ENCODE results near the gene SPEF1. TPM values are rescaled to one million over a fixed set of nuclear protein-coding genes. Genes with fewer than 3 reads are reported as not detected.

The SPEF1 gene
- total RNA-seq, 1 experiment from 2014 or later: not detected

GRCh38 chr20:3751305-3751674 lies 30.0 kb downstream of the SPEF1 start:
- intact Hi-C loops (cut with micrococcal nuclease; ENCODE audit: unreplicated experiment): no loop called here
- DNase-seq: no peak
- no peaks in the 10 kb centered on the region for H3K27me3 Mint-ChIP-seq (ENCODE audit: insufficient read depth, unreplicated experiment)
- no peak overlapping the region for H3K4me3 ChIP-seq (ENCODE audit: low read depth, low read length)
- no peaks in the 10 kb centered on the region for H3K4me1 ChIP-seq
- no peak overlapping the region for H3K27ac Mint-ChIP-seq (ENCODE audit: unreplicated experiment)
- no peak overlapping the region for H3K4me3 Mint-ChIP-seq (ENCODE audit: unreplicated experiment)
- no peaks in the 10 kb centered on the region for H3K9me3 Mint-ChIP-seq (ENCODE audit: unreplicated experiment)
- peaks cover 19% of the 10 kb centered on the region for H3K36me3 Mint-ChIP-seq (ENCODE audit: insufficient read depth, unreplicated experiment)
- no peaks in the 10 kb centered on the region for H3K4me1 Mint-ChIP-seq (ENCODE audit: low read depth, unreplicated experiment)
- ChIA-PET CTCF (interaction anchor here (1.1 kb wide), 1 partner anchor 35 kb away, joined by 4 read pairs; no protein-coding TSS in a partner anchor), POLR2A (no interaction called here)
- H3K27me3 ChIP-seq (replicated peaks; ENCODE audit: control insufficient read depth, insufficient read depth, low read length): no peaks in the 10 kb centered on the region
- BruUV-seq (replicated peaks): no TSS peak
- no peaks in the 10 kb centered on the region for H3K9me3 ChIP-seq
- TF ChIP-seq CTCF (IDR thresholded peaks at IDR 0.05; ENCODE audit: insufficient read depth in 1 of 2, low read depth in 1 of 2, low read length in 1 of 2, severe bottlenecking in 1 of 2, unreplicated experiment in 1 of 2): peak in 1 of 2 experiments; percentile 21
- 0 out of 2 replicates have a peak, but pooled peaks cover 1% of the 10 kb centered on the region for H3K36me3 ChIP-seq (ENCODE audit: control insufficient read depth, insufficient read depth, low read length)

- H3K27me3 Mint-ChIP-seq (ENCODE audit: insufficient read depth, unreplicated experiment): no peaks in the 10 kb centered on the region
- peak; percentile 57 to 86 for TF ChIP-seq CTCF (IDR thresholded peaks at IDR 0.05; ENCODE audit: insufficient read depth in 1 of 2, low read depth in 1 of 2, low read length in 1 of 2, severe bottlenecking in 1 of 2, unreplicated experiment in 1 of 2)
- no peak overlapping the region for H3K27ac Mint-ChIP-seq (ENCODE audit: unreplicated experiment)
- intact Hi-C loops (cut with micrococcal nuclease; ENCODE audit: unreplicated experiment): loop anchor here (1.0 kb wide), 1 partner anchor 34 kb away; no protein-coding TSS in a partner anchor
- Histone ChIP-seq H3K27me3 (replicated peaks; ENCODE audit: control insufficient read depth, insufficient read depth, low read length) (no peaks in the 10 kb centered on the region), H3K9me3 (no peaks in the 10 kb centered on the region), H3K36me3 (ENCODE audit: control insufficient read depth, insufficient read depth, low read length) (no peaks in the 10 kb centered on the region), H3K4me1 (no peaks in the 10 kb centered on the region), H3K4me3 (ENCODE audit: low read depth, low read length) (peak overlapping the region; percentile 36)
- ChIA-PET CTCF (interaction anchor here (0.5 to 1.9 kb wide), 14 partner anchors 8 to 190 kb away, joined by 3 to 12 read pairs (median 4); partner anchors contain the start of genes ADISSP and AP5S1), POLR2A (interaction anchor here (0.9 kb wide), 1 partner anchor 18 kb away, joined by 5 read pairs; the partner anchor contains the start of gene ADISSP)
- peak overlapping the region; percentile 63 for H3K4me3 Mint-ChIP-seq (ENCODE audit: unreplicated experiment)
- peaks cover 19% of the 10 kb centered on the region for H3K36me3 Mint-ChIP-seq (ENCODE audit: insufficient read depth, unreplicated experiment)
- no TSS peak for BruUV-seq (replicated peaks)
- peak in 1 of 2 experiments; percentile 74 for DNase-seq
- H3K9me3 Mint-ChIP-seq (ENCODE audit: unreplicated experiment): no peaks in the 10 kb centered on the region
- H3K4me1 Mint-ChIP-seq (ENCODE audit: low read depth, unreplicated experiment): peaks cover under 1% of the 10 kb centered on the region
Observed at GRCh38 chr20:3749689-3750531, 31.3 kb downstream of the SPEF1 start.

- peaks cover 19% of the 10 kb centered on the region for H3K36me3 Mint-ChIP-seq (ENCODE audit: insufficient read depth, unreplicated experiment)
- no peak overlapping the region for H3K4me3 ChIP-seq (ENCODE audit: low read depth, low read length)
- no peaks in the 10 kb centered on the region for H3K27me3 ChIP-seq (replicated peaks; ENCODE audit: control insufficient read depth, insufficient read depth, low read length)
- no peaks in the 10 kb centered on the region for H3K9me3 Mint-ChIP-seq (ENCODE audit: unreplicated experiment)
- intact Hi-C loops (cut with micrococcal nuclease; ENCODE audit: unreplicated experiment): loop anchor here (1.0 kb wide), 1 partner anchor 33 kb away; no protein-coding TSS in a partner anchor
- no peak overlapping the region for H3K27ac Mint-ChIP-seq (ENCODE audit: unreplicated experiment)
- no peak for TF ChIP-seq CTCF (IDR thresholded peaks at IDR 0.05; ENCODE audit: insufficient read depth in 1 of 2, low read depth in 1 of 2, low read length in 1 of 2, severe bottlenecking in 1 of 2, unreplicated experiment in 1 of 2)
- no peaks in the 10 kb centered on the region for H3K27me3 Mint-ChIP-seq (ENCODE audit: insufficient read depth, unreplicated experiment)
- no peaks in the 10 kb centered on the region for H3K4me1 ChIP-seq
- H3K36me3 ChIP-seq (ENCODE audit: control insufficient read depth, insufficient read depth, low read length): no peaks in the 10 kb centered on the region
- no TSS peak for BruUV-seq (replicated peaks)
- H3K9me3 ChIP-seq: no peaks in the 10 kb centered on the region
- ChIA-PET CTCF (interaction anchor here (0.5 to 1.9 kb wide), 14 partner anchors 8 to 191 kb away, joined by 3 to 12 read pairs (median 4); partner anchors contain the start of genes ADISSP and AP5S1), POLR2A (interaction anchor here (0.9 kb wide), 1 partner anchor 19 kb away, joined by 5 read pairs; the partner anchor contains the start of gene ADISSP)
- DNase-seq: no peak
- H3K4me3 Mint-ChIP-seq (ENCODE audit: unreplicated experiment): no peak overlapping the region
- H3K4me1 Mint-ChIP-seq (ENCODE audit: low read depth, unreplicated experiment): peaks cover 8% of the 10 kb centered on the region
Observed at GRCh38 chr20:3749087-3749688, 32.1 kb downstream of the SPEF1 start.

All from Caco-2 (cell line).